CD4-positive, alpha-beta T cell treated with Interleukin-6 for 4 hours (primary cell): ENCODE results near the gene LLGL2.
"Not testable (repeated sequence)": the region's sequence is repeated elsewhere in the genome, so short reads cannot be mapped to it uniquely, and the experiment has no call there.

ENCODE experiments used
- DNase-seq: peaks from one replicate; pipeline ENCODE4 v3.0.0-alpha.2; 2020; ENCODE audit warnings: mixed read lengths

The LLGL2 gene, protein sequence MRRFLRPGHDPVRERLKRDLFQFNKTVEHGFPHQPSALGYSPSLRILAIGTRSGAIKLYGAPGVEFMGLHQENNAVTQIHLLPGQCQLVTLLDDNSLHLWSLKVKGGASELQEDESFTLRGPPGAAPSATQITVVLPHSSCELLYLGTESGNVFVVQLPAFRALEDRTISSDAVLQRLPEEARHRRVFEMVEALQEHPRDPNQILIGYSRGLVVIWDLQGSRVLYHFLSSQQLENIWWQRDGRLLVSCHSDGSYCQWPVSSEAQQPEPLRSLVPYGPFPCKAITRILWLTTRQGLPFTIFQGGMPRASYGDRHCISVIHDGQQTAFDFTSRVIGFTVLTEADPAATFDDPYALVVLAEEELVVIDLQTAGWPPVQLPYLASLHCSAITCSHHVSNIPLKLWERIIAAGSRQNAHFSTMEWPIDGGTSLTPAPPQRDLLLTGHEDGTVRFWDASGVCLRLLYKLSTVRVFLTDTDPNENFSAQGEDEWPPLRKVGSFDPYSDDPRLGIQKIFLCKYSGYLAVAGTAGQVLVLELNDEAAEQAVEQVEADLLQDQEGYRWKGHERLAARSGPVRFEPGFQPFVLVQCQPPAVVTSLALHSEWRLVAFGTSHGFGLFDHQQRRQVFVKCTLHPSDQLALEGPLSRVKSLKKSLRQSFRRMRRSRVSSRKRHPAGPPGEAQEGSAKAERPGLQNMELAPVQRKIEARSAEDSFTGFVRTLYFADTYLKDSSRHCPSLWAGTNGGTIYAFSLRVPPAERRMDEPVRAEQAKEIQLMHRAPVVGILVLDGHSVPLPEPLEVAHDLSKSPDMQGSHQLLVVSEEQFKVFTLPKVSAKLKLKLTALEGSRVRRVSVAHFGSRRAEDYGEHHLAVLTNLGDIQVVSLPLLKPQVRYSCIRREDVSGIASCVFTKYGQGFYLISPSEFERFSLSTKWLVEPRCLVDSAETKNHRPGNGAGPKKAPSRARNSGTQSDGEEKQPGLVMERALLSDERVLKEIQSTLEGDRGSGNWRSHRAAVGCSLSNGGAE

DNA sequence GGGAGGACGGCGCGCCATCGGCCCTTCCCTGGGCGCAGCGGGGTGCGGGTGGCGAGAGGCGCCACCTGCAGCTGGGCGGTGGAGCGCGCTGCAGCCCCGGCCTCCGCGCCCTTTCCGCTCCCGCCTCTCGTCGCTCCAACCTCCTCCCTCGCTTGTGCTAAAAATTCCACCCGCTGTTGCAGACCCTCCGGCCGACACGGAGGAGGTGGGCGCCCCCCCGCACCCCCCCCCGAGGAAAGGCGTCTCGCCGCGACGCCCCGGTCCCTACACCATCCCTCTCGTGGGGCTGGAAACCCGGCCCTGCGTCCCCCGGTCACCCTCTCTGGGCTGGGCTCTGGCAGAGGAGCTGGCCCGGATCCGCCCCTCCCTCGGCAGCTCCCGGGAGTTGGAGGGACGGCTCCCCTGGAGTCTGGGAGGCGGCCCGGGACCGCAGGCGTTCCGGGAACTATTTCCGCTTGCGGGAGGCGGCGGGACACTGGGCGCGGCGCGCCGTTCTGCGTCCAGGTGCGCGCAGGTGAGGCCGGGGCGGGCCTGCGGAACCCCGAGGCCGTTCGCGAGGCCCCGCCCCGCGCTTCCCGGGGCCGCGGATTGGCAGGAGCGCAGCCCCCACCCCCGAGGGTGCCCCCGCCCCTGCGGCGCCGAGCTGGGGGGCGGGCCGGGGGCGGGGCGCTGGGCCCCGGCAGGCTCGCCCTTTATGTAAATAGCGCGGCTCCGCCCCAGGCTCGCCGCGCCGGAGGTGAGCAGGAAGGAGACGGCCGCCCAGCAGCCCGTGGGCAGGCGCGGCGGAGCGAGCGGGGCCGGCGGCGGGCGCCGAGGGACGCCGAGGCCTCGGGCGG, at the start of gene LLGL2:
TSS of gene LLGL2 (plus strand) at position 728 of the 836 bp plus-strand sequence. CDS start 17,730 bp downstream, outside the sequence.
- DNase-seq = peak; percentile 91

DNA sequence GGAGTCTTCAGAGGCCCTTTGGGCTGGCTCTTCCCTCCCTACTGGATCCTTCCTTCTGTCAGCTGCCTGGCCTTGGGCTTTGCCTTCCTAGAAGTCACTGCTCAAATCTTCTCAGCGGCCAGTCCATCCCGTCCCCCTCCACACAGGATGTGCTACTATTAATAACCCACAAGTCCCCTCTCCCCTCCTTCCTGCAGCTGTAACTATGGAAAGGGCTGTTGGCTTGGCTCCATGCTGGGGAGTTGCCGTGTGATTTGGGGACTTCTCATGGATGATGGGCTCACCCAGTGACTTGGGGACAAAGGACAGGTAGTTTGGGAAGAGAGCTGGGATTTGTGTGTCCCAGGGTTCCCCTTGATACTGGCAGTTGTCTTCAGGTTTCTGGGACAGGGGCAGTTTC, 49.6 kb upstream of the LLGL2 start:
- no peak for DNase-seq

DNA sequence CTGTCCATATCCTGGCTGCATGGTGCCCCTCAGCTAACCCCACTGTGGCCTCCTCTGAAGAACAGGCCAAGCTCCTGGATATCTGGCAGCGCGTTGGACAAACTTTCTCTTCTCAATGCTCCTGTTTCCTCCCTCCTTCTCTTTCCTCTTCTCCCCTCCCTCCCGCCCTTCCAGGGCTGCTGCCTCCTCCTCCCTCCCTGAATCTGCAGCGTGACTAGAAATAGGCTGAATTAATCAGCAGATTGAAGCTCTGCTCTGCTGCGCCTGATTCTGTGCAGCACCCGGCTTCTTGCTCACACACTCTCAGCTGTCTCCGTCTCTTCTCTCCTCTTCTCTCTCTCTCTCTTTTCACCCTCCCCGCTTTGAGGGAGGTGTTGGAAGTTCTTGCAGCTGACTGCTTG, 49.2 kb upstream of the LLGL2 start:
- no peak for DNase-seq

DNA sequence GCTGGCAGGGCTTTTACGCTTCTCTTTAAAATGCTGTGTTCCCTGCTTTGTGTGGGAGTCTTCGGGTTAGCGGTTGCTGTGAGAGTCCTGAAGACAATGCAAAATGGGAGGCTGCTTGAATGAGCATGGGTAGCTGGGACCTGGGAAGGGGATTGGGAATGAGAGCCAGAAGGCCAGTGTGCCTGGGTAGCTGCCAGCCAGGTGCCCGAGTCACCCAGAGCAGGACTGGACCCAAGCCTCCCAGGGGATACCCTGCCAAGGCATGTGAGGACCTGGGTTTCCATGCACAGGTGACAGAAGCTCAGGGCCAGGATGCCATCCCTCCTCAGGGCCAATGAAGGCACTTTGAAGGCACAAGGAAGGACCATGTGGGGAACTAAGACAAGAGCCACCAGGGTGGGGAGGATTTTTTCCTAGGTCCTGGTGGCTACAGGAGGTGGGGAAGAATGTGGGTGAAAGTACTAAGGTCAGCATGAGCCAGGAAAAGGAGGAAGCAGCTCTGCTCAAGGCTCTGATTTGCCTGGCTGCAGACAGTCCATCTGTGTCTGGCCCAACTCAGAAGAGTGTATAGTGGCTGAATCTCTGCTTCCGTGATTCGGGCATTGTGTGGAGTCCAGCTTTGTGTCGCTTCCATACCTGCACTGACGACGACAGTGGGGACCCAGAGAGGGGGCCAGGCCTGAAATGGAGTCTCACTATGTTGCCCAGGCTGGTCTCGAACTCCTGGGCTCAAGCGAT, 48.6 kb upstream of the LLGL2 start:
- no peak for DNase-seq

- not testable (repeated sequence) for DNase-seq
These were observed 48.0 kb upstream of the LLGL2 start for GRCh38 chr17:75477490-75477862.

- DNase-seq = no peak
These were observed 47.0 kb upstream of the LLGL2 start for GRCh38 chr17:75478508-75478907.

- no peak for DNase-seq
These were observed 45.2 kb upstream of the LLGL2 start for GRCh38 chr17:75480281-75480680.

GRCh38 chr17:75481194-75482068, 44.1 kb upstream of the LLGL2 start:
- no peak for DNase-seq

- DNase-seq = no peak
These were observed 43.2 kb upstream of the LLGL2 start for GRCh38 chr17:75482098-75482942.

DNA sequence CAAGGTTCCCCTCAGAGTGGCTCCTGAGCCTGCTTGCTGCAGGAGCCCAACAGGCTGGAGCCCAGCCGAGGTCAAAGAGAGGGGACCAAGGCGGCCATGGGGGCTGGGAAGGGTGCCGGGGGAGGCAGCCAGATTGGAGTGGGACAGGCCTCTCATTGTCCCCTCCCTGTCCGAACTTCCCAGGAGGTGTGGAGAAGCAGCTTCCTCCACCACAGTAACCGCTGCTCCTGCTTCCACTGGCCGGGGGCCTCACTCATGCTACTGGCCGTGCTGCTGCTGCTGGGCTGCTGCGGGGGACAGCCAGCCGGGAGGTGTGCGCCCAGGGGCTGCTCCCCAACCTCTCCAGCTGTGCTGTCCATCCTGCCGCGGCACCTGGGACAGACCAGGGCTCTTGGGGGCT, 39.8 kb upstream of the LLGL2 start:
- DNase-seq = no peak

- DNase-seq = no peak
These were observed 39.3 kb upstream of the LLGL2 start for GRCh38 chr17:75486151-75486550.

DNA sequence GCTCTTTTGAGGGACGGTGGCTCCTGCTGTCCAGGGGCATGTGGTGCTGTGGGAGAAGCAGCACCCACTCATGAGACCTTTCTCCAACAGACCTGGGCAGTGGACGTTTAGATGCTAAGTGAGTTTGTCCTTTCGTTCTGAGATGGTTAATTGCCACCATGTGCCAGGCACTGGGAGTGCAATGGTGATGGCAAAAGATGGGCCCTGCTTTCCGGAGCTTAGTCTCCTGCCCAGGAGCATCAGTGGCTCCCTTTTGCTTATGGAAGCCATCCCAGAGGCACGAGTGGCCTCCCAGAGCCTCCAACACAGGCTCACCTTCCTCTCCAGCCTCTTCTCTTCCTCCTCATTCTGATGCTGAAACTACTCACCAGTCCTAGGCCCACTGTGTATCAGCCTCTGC, 38.5 kb upstream of the LLGL2 start:
- DNase-seq = no peak

GRCh38 chr17:75487351-75488070, 38.0 kb upstream of the LLGL2 start:
- DNase-seq = peak; percentile 72

DNA sequence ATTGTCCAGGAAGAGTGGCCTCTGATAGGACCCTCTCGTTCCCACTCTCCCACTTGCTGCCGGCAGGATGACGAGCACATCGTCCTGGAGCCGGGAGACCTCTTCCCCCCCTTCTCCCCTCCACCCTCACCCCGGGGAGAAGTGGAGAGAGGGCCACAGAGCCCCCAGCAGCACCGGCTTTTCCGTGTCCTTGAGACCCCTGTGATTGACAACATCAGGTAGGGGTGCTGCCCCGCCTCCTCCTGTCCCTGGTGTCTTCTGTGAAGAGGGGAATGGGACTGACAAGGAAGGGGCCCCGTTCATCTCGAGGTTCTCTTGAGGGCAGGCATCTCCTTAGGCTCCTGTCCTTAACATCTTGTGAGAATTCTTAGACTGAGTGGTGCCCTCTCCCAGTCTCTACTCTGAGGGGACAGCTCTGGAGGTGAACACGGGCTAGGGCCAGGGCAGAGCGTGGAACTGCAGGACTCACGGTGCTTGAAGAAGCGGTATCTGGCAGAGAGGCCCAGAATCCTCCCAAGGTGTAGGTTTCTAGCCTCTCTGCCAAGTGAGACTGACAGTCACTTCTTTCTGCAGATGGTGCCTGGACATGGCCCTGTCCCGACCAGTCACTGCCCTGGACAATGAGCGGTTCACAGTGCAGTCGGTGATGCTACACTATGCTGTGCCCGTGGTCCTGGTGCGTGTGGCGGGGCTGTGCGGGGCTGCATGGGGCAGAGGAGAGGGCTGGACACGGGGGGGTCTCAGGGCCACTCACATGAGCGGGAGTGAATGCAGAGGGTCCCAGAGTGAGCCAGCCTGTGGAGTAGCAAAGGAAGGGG, 36.6 kb upstream of the LLGL2 start:
- DNase-seq = no peak

- DNase-seq = no peak
These were observed 36.0 kb upstream of the LLGL2 start for GRCh38 chr17:75489511-75489955.

DNA sequence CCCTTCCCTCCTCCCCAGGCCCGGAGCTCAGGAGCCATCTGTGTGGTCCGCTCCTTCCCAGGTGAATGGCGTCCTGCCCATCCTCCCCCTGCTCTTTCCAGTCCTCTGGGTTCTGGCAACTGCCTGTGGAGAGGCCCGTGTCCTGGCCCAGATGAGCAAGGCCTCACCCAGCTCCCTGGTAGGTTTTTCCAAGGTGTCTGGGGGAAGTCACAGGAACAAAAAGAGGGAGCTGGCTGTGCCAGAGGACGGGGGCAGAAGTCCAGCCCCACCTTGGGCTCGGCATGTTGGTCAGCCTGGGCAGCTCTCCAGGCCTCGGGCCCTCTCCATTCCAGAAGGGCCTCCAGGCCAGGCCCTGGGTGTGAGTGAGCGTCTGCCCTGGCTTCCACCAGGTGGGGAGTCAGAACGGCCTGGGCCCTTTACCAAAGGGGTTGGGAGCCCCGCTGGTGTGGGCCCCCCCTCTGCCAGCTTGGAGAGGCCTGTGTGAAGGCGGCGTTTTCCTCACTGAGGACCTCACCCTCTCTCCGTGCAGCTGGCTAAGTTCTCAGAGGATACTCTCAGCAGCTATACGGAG, 35.2 kb upstream of the LLGL2 start:
- no peak for DNase-seq

- no peak for DNase-seq
These were observed 34.4 kb upstream of the LLGL2 start for GRCh38 chr17:75490953-75491649.
